Inflammatory macrophage treated with lipopolysaccharide for 4 hours (primary cell): ENCODE results near the gene CBFA2T2.
"Not testable (repeated sequence)": the region's sequence is repeated elsewhere in the genome, so short reads cannot be mapped to it uniquely, and the experiment has no call there.

Source experiments
- DNase-seq: peaks from one replicate; pipeline ENCODE4 v3.0.0-alpha.2; 2020

Gene CBFA2T2

GRCh38 chr20:33630507-33630906 is 140.6 kb downstream of the CBFA2T2 start:
- DNase-seq = no peak

- DNase-seq = not testable (repeated sequence)
Measured at GRCh38 chr20:33631910-33632309, 142.0 kb downstream of the CBFA2T2 start.

- DNase-seq = no peak
Measured at GRCh38 chr20:33635341-33635740, 145.4 kb downstream of the CBFA2T2 start.

- DNase-seq = no peak
Measured at GRCh38 chr20:33636776-33637175, 146.9 kb downstream of the CBFA2T2 start.

GRCh38 chr20:33640287-33640686 is 150.4 kb downstream of the CBFA2T2 start:
- no peak for DNase-seq

GRCh38 chr20:33644313-33645071 is 154.6 kb downstream of the CBFA2T2 start:
- DNase-seq = no peak

GRCh38 chr20:33645072-33645358 is 155.1 kb downstream of the CBFA2T2 start:
- DNase-seq = no peak

GRCh38 chr20:33645396-33645795 is 155.5 kb downstream of the CBFA2T2 start:
- no peak for DNase-seq

- DNase-seq = no peak
Measured at GRCh38 chr20:33646191-33646590, 156.3 kb downstream of the CBFA2T2 start.

- not testable (repeated sequence) for DNase-seq
Measured at GRCh38 chr20:33646959-33647602, 157.2 kb downstream of the CBFA2T2 start.

- DNase-seq = no peak
Measured at GRCh38 chr20:33647603-33648395, 157.9 kb downstream of the CBFA2T2 start.

GRCh38 chr20:33648396-33649004 is 158.6 kb downstream of the CBFA2T2 start:
- DNase-seq = no peak

- no peak for DNase-seq
Measured at GRCh38 chr20:33649201-33649681, 159.3 kb downstream of the CBFA2T2 start.

- no peak for DNase-seq
Measured at GRCh38 chr20:33650111-33650752, 160.3 kb downstream of the CBFA2T2 start.

GRCh38 chr20:33650753-33651561 is 161.1 kb downstream of the CBFA2T2 start:
- no peak for DNase-seq

- no peak for DNase-seq
Measured at GRCh38 chr20:33651562-33652048, 161.7 kb downstream of the CBFA2T2 start.

- DNase-seq = peak; percentile 20
Measured at GRCh38 chr20:33653218-33653899, 163.5 kb downstream of the CBFA2T2 start.

- DNase-seq = no peak
Measured at GRCh38 chr20:33653900-33654596, 164.2 kb downstream of the CBFA2T2 start.

GRCh38 chr20:33654680-33655161 is 164.8 kb downstream of the CBFA2T2 start:
- DNase-seq = no peak

GRCh38 chr20:33655164-33655563 is 165.3 kb downstream of the CBFA2T2 start:
- DNase-seq = no peak
